RWPE1 (cell line): ENCODE results near the gene ULBP2.
A peak's percentile ranks its signal among the peaks of the same experiment; 100 is the strongest.
"Not testable (repeated sequence)": the region's sequence is repeated elsewhere in the genome, so short reads cannot be mapped to it uniquely, and the experiment has no call there.

Experiments
- CTCF ChIA-PET: fragments of 350-600 bp; sonication (Branson Sonifier 250); formaldehyde crosslinking; extraction: SDS; loops from one replicate; lab custom pipeline; 2021; lab: Yijun Ruan, JAX
- POLR2A ChIA-PET: fragments of 400-600 bp; formaldehyde crosslinking; extraction: SDS; loops from one replicate; lab custom pipeline; 2020; ENCODE audit warnings: antibody characterized with exemption; ENCODE audit not compliant: low non-redundant PET; lab: Yijun Ruan, JAX
- DNase-seq: peaks from one replicate; pipeline ENCODE4 v3.0.0; 2012; ENCODE audit warnings: low spot score
- H3K27ac ChIP-seq: fragments of 450-650 bp; 2 replicates; pipeline ENCODE4 v1.5.1; 2017
- CTCF ChIP-seq: fragments of 450-650 bp; conservative IDR thresholded peaks from 2 replicates; pipeline ENCODE4 v1.5.1; 2017; ENCODE audit warnings: low read depth, mild to moderate bottlenecking

ULBP2 gene

GRCh38 chr6:149915970-149916865 is 25.6 kb upstream of the ULBP2 start:
- TF ChIP-seq CTCF, result no peak
- ChIA-PET CTCF (interaction anchor here (0.6 to 2.0 kb wide), 3 partner anchors 56 to 126 kb away, joined by 3 to 5 read pairs (median 3); no protein-coding TSS in a partner anchor), POLR2A (no interaction called here)
- DNase-seq, result no peak
- no peak overlapping the region for H3K27ac ChIP-seq

- POLR2A ChIA-PET, result no interaction called here
- no peak for DNase-seq
- H3K27ac ChIP-seq, result no peak overlapping the region
- TF ChIP-seq CTCF, result no peak
- CTCF ChIA-PET, result interaction anchor here (2.0 kb wide), 1 partner anchor 77 kb away, joined by 5 read pairs; no protein-coding TSS in a partner anchor
Measured at GRCh38 chr6:149917679-149918078, 24.1 kb upstream of the ULBP2 start.

- no peak for DNase-seq
- CTCF ChIA-PET, result interaction anchor here (2.0 kb wide), 1 partner anchor 78 kb away, joined by 5 read pairs; no protein-coding TSS in a partner anchor
- POLR2A ChIA-PET, result no interaction called here
- TF ChIP-seq CTCF, result no peak
- no peak overlapping the region for H3K27ac ChIP-seq
Measured at GRCh38 chr6:149918151-149918905, 23.5 kb upstream of the ULBP2 start.

- H3K27ac ChIP-seq, CTCF ChIA-PET, POLR2A ChIA-PET, DNase-seq: not testable (repeated sequence)
Measured at GRCh38 chr6:149919126-149919833, 22.5 kb upstream of the ULBP2 start.

GRCh38 chr6:149919834-149920225 is 22.0 kb upstream of the ULBP2 start:
- POLR2A ChIA-PET, result no interaction called here
- CTCF ChIA-PET, result no interaction called here
- DNase-seq, result no peak
- no peak for TF ChIP-seq CTCF
- no peak overlapping the region for H3K27ac ChIP-seq

- TF ChIP-seq CTCF, result no peak
- no peak for DNase-seq
- H3K27ac ChIP-seq, result no peak overlapping the region
- POLR2A ChIA-PET, result no interaction called here
- CTCF ChIA-PET, result no interaction called here
Measured at GRCh38 chr6:149921361-149921760, 20.5 kb upstream of the ULBP2 start.

- peak overlapping the region; percentile 74 for H3K27ac ChIP-seq
- POLR2A ChIA-PET, DNase-seq: not testable (repeated sequence)
- CTCF ChIA-PET, result interaction anchor here (0.7 kb wide), 1 partner anchor 100 kb away, joined by 4 read pairs; no protein-coding TSS in a partner anchor
Measured at GRCh38 chr6:149922091-149922490, 19.7 kb upstream of the ULBP2 start.
